Coronary artery (tissue), 2 donors: ENCODE results near the gene KHDC4.
"Not testable (repeated sequence)": the region's sequence is repeated elsewhere in the genome, so short reads cannot be mapped to it uniquely, and the experiment has no call there.

Experiments used
- DNase-seq: peaks from one replicate; pipeline ENCODE4 v3.0.0-alpha.2; 2017; ENCODE audit warnings: low spot score
- H3K27ac ChIP-seq, 2 donors: fragments of 200-600 bp; sonication (generic); one replicate each; pipeline ENCODE4 v1.5.1; 2016 to 2019
- H3K4me3 ChIP-seq: fragments of 200-600 bp; sonication (generic); 2 replicates; pipeline ENCODE4 v1.5.1; 2016; ENCODE audit warnings: mild to moderate bottlenecking, moderate library complexity
- CTCF ChIP-seq: fragments of 200-600 bp; sonication (generic); IDR thresholded peaks from one replicate; pipeline ENCODE4 v1.5.1; 2019; ENCODE audit warnings: antibody characterized with exemption

The KHDC4 gene

DNA sequence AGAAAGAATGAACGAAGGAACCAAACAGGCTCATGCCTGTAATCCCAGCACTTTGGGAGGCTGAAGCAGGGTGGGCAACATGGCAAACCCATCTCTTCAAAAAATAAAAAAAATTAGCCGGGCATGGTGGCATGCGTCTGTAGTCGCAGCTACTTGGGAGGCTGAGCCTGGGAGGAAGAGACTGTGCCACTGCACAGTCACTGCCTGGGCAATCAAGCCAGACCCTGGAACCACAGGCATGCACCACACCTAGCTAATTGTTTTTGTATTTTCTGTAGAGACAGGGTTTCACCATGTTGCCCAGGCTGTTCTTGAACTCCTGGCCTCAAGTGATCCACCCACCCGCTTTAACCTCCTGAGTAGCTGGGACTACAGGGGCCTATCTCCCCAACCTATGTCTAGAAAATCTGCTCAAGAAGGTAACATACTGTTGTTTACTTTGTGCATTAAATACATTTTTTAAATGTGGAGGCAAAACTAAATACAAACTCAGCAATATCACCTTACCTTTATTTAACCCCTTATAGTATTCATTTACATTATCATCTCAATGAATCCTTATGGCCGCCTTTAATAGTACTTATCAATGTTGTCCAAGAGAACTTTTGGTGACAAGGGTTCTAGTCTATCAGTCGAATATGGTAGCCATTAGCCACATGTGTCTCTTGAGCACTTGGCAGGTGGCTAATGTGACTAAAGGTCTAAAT, 2.7 kb downstream of the KHDC4 start:
- DNase-seq = no peak
- peak overlapping the region; percentile 49 for H3K4me3 ChIP-seq
- no peak for TF ChIP-seq CTCF
- peak overlapping the region in 1 of 2 donors; percentile 18 for H3K27ac ChIP-seq

- not testable (repeated sequence) for DNase-seq, H3K27ac ChIP-seq
- peak overlapping the region; percentile 49 for H3K4me3 ChIP-seq
These were observed 3.5 kb downstream of the KHDC4 start for GRCh38 chr1:155930725-155931124.

DNA sequence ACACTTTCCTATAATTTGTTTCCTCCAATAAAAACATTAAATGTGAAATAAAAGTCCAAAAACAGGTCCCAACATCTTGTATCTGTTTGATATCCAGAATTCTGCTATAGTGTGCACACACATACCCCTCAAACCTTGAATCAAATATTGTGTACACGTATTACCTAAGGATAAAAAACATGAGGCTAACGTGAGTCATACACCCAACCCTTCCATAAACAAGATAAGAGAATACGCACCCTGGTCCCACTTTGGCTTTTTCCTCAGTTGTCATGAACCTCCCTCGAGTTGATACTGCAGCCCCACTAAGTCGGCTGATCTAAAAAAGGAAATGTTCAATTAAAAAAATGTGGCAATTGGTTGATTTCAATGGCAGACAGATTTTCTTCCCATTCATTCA, 5.2 kb downstream of the KHDC4 start:
- no peak for DNase-seq
- Histone ChIP-seq H3K4me3 (no peak overlapping the region), H3K27ac (no peak overlapping the region)
- TF ChIP-seq CTCF = no peak

GRCh38 chr1:155925506-155925905, 8.7 kb downstream of the KHDC4 start:
- Histone ChIP-seq H3K4me3 (no peak overlapping the region), H3K27ac (no peak overlapping the region)
- no peak for DNase-seq
- no peak for TF ChIP-seq CTCF

GRCh38 chr1:155920717-155921116, 13.5 kb downstream of the KHDC4 start:
- no peak overlapping the region for H3K27ac ChIP-seq
- no peak for DNase-seq
- no peak overlapping the region for H3K4me3 ChIP-seq
- TF ChIP-seq CTCF = no peak

GRCh38 chr1:155919801-155920200, 14.4 kb downstream of the KHDC4 start:
- no peak for TF ChIP-seq CTCF
- no peak for DNase-seq
- H3K4me3 ChIP-seq = no peak overlapping the region
- H3K27ac ChIP-seq = no peak overlapping the region

GRCh38 chr1:155918660-155919059, 15.6 kb downstream of the KHDC4 start:
- Histone ChIP-seq H3K27ac (no peak overlapping the region), H3K4me3 (no peak overlapping the region)
- DNase-seq = no peak
- TF ChIP-seq CTCF = no peak
